GM18519 (cell line): Measurements from ENCODE around the gene MRTO4.
"Not testable (repeated sequence)": the region's sequence is repeated elsewhere in the genome, so short reads cannot be mapped to it uniquely, and the experiment has no call there.

Source experiments
- ATAC-seq: cut with Tn5 transposase; IDR thresholded peaks from one replicate; pipeline ENCODE4 v1.9.1; 2021; ENCODE audit warnings: mild to moderate bottlenecking, moderate library complexity; ENCODE audit not compliant: unreplicated experiment, low FRiP score

The MRTO4 gene

DNA sequence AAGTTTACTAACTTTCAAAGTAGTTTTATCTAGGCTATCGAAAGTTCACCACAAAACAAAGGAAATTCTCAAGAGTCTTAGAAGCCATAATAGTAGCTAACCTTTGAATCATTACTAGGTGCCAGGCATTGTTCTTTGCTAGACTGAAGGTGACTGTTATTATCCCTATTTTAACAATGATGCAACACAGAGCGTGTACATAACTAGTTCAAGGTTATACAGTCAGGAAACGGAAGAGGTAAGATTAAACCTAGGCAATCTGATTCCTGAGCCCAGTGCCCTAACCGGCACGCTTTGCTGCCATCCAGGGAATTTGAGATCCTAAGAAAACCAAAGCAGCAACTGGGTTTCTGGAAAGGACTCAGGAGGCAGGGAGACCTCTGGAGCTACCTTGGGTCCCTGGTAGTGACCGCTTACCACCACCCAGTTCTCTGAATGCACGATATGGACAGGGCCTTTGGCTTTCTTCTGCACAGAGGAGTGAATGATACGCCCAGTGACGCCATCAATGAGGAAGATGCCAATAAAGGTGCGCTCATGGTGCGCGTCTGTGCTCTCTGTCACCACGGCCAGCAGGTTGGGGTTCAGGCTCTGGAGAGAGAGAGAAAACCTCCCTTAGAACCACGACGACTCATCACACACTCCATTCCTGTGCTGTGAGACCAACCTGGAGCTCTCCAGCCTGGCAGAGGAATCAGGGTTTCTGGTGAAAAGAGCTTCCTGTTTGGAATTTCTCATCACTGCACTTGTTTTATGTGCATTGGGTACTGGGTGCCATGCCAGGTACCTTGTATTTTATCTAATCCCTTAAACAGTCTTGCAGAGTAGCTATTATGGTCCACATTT lies 28.4 kb upstream of the MRTO4 start:
- ATAC-seq: no peak

- ATAC-seq: no peak
Measured at GRCh38 chr1:19229229-19229628, 22.4 kb upstream of the MRTO4 start.

DNA sequence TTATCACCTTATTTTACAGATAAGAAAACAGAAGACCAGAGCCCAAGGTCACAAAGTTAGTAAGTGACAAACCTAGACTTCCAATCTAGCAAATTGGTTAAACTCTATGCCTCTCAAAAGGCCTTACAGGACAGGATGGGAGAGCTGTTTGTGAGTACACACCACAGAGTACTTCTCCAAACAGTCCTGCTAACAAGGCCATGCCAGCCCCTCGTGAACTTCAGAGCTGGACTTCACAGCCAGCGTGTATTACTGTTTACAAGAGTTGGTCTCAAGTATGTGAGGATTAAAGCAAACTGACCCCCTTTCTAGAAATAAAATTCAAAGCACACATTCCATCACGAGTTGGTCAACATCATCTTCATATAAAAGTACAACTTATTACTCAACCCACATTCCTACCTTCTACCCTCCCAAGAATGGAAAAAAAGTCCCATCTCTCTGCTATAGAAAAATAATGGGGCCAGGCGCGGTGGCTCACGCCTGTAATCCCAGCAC lies 21.7 kb upstream of the MRTO4 start:
- ATAC-seq: no peak

DNA sequence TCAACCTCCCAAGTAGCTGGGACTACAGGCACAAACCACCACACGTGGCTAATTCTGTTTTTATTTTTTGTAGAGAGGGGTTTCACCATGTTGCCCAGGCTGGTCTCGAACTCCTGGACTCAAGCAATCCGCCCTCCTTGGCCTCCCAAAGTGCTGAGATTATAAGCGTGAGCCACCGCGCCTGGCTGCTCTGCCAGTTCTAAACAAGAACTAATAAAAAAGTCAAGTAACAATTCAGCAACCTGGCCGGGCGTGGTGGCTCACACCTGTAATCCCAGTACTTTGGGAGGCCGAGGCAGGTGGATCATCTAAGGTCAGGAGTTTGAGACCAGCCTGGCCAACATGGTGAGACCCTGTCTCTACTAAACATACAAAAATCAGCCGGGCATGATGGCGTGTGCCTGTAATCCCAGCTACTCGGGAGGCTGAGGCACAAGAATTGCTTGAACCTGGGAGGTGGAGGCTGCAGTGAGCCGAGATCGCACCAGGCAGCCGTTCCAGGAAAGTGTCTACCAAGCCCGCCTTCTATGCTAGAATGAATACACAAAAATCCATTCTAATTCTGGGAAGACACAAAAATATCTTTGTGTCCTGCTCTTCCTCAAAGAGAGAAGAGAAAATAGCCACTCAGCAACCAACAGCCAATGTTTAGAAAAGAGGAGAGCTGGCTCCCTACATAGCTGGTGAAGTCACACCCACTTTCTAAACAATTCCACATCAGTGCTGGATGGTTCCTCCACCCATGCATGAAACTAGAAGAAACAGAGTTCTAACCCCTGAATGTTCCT lies 19.7 kb upstream of the MRTO4 start:
- not testable (repeated sequence) for ATAC-seq

GRCh38 chr1:19232524-19232846 lies 19.1 kb upstream of the MRTO4 start:
- no peak for ATAC-seq

GRCh38 chr1:19234224-19234623 lies 17.4 kb upstream of the MRTO4 start:
- no peak for ATAC-seq

DNA sequence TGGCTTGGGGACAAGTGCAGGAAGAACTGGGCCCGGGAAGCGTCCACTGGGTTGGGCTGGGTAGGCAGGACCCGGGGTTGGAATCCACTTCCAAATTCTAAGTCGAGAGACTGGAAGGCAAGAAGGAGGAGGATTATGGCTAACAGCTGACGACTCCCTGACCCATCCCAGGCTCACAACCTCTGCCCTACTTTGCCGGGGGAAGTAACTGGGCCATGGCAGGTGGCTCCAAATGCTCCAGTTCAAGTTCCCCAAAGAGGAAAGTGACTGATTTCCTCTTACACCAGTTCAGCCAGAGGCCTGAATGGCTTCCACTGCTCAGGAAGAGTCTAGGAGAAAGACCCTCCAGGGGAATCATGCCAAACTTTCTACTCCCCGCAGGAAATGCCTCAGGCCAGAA lies 11.7 kb upstream of the MRTO4 start:
- ATAC-seq: no peak

DNA sequence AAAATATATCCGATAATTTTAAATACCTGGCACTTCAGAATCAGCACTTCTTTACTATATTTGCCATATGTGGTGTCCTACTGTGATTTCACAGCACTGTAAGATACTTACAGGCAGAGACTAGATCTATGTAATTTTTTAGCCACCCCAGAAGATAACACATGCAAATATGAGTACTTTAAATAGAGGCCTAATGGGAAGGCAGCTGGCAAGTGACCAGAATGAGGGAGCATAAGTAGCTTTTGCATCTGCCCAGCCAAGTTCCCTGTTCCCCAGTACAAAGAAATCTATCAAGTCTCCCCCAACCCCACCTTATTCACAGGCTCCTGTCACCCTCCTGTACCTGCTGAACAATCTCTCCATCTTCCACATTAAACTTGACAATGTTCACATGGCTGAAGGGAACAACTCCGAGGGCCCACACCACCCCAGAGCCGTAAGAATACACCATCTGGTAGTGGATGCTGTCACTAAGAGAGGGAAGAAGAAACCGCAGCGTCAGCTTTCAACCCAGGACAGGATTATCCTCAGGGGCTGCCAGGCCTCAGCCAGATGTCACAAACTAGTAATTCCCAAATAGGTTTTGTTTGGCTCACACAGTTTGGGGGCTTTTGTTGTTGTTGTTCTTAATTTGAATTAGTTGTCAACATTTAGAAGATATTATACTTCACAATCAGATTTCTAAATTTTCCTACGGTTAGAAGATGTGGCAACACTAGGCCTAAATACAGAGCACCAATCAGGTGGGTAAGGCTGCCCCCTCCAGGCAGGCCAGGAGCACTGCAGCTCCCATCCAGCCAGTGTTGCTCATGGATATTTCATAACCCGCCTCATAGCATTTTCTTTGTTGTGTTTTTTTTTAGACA lies 10.7 kb upstream of the MRTO4 start:
- no peak for ATAC-seq

DNA sequence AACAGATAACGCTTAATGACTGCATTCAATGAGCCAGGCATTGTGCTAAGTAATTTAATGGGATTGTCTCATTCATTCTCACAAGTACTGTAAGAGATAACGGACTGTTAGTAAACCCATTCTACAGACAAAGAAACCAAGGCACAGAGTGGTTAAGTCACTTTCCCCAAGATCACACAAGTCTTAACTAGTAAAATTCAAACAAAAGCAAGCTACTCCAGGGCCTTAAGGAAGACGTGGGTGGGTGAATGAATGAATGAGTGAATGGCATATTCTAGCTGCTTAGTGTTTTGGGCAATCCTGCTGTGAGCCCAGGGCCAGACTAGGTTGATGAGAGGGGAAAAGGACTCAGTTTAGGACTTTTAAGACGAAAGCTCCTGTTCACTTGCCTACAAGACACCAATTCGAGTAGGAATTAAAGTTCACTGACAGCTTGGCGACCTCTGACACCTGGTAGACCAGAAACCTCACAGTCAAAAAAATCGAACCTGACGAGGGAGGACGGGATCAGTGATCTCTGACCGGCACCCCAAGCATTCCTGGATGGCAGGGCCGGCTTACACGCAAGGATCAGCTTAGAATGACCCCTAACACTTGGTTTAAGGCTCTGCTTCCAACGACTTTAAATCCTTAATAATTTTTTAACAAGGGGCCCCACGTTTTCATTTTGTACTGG lies 838 bp upstream of the MRTO4 start:
- ATAC-seq: no peak

DNA sequence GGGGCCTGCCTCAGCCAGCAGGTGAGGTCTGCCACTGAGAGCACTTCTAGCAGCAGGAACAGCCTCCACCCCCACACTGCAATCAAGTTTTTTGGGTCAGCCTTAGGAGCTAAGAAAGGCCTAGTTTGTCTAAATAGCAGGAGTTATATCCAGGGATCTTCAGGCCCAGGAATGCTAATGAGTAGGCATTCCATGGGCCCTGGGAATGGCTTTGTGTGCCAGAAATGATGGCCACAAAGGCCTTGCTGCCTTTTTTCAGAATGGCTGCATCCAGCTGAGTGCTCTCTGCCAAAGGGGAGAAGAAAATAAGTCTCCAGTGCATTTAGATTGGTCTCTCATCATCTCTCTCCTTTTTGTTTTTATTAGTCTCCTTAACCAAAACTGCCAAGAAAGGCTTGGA lies 2.8 kb downstream of the MRTO4 start:
- no peak for ATAC-seq

GRCh38 chr1:19255288-19255687 lies 3.7 kb downstream of the MRTO4 start:
- no peak for ATAC-seq

GRCh38 chr1:19256301-19256700 lies 4.7 kb downstream of the MRTO4 start:
- ATAC-seq: not testable (repeated sequence)

DNA sequence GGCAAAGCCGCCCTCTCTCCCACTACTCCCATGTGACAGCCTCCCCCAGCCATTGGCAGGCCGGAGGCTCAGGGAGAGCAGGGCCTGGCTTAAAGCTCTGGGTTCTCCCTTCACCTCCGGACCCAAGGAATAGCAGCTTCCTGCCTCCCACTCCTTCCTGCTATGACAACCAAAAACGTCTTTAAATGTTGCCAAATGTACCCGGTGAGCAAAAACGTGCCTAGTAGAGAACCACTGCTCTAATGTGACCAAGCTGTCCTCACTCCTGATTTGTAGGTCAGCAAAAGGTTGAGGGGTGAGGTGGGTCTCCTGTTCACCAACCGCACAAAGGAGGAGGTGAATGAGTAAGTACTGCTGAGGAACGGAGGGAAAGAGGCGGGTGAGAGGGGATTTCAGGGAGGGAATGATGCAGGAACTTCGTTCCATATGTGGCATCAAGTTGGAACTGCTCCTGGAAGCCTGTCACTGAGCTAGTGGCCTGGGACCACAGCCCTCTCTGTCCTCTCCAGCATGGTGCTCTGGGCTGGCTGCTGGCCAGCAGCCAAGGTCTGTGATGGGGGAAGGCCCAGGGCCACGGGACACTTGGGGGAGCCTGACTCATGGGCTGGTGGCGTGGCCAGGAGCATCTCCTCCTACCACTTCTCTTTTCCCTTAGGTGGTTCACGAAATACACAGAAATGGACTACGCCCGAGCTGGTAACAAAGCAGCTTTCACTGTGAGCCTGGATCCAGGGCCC lies 5.7 kb downstream of the MRTO4 start:
- no peak for ATAC-seq

- ATAC-seq: no peak
Measured at GRCh38 chr1:19258353-19258752, 6.7 kb downstream of the MRTO4 start.

DNA sequence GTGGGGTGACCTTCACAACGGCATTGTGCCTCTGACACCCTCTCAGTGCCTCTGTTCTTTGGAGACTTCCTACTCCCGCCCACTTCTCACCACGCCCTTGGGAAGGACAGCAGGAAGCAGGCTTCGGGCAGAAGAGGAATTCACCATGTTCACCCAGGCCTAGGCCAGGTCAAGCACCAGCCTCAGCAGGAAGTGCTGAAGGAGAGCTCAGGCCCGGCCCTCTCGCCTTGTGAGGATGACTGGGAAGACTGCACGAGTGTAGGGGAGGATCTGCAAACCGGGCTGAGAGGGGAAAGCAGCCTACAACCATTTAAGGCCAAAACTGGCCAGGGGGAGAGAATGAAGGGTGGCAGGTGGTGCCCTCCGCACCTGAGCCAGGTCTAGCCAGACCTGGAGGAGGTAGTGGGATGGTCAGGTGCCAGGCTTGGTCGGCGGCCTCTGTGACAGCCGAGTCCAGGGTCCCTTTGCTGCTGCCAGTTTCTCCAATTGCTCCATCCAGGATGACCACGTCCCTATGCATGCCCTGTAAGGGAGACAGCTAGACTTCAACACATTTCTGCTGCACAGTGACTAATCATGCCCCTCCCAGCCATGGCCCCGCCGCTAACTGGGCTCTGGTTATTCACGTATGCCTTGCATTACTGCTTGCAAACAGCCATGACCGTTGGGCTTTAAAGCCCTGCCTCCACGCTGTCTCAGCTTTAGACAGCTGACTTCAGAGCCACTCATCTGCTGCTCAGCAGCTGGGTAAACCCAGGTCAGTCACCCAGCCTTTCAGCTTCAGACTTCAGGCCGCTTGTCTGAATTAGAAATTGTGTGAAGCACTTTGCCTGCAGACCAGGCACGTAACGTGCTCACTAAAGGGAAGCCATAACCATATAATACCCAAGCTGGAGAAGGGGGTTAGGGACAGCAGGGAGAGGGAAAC lies 8.9 kb downstream of the MRTO4 start:
- no peak for ATAC-seq

GRCh38 chr1:19262047-19262446 lies 10.4 kb downstream of the MRTO4 start:
- no peak for ATAC-seq

DNA sequence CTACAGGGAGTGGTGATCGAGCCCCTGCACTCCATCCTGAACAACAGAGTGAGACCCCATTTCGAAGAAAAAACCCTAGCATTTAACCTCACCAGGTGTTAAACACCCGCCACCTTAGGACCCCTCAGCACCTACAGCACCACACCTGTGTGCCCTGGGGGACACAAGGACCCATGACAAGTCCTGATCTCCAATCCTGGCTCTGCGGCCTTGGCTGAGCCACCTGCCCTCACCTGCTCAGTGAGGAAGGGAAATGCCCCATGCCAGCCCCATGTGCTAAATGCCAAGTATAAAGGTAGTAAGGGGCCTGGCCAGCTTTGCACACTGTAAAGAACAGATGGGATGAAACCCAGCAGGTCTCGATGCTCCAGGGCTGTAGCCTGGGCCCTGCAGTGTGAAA lies 11.1 kb downstream of the MRTO4 start:
- ATAC-seq: no peak

DNA sequence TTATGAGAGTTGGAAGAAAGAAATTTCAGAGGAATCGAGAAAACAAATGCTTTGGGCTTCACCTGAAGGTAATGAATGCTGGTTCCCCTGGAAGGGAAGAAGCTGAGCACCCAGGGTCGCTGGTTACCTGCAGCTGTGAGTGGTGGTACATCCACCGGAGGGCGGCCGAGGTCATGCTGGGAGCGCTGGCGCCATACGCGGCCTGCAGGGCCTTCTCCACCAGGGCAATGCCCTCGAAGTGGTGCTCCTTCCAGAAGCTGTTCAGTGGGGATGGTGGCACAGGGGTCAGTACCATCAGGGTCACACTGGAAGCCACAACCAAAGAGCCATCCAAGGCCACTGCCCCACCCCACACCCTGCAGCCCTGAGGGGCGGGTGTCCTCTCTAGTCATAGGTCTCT lies 16.8 kb downstream of the MRTO4 start:
- no peak for ATAC-seq
